ENCODE measurements around the gene ASAP2.

ASAP2 gene

GRCh38 chr2:9445089-9445488 is 238.5 kb downstream of the ASAP2 start:
- no peak for DNase-seq

- DNase-seq = no peak
Observed at GRCh38 chr2:9451231-9451630, 244.6 kb downstream of the ASAP2 start.
